Osteocyte (in vitro differentiated cells): ENCODE data around the gene ALX4. TPM values are rescaled to one million over a fixed set of nuclear protein-coding genes. Genes with fewer than 3 reads are reported as not detected.

Source experiments
- DNase-seq: peaks from one replicate; pipeline ENCODE4 v3.0.0; 2021; ENCODE audit warnings: mixed read lengths; ENCODE audit not compliant: unreplicated experiment; ENCODE audit errors: extremely low spot score
- H3K27ac Mint-ChIP-seq: one replicate; pipeline ENCODE4 v1.8.0; 2021; ENCODE audit warnings: mild to moderate bottlenecking, mixed read lengths; ENCODE audit not compliant: unreplicated experiment
- H3K27me3 Mint-ChIP-seq: one replicate; pipeline ENCODE4 v1.8.0; 2021; ENCODE audit warnings: mixed read lengths; ENCODE audit not compliant: unreplicated experiment
- H3K36me3 Mint-ChIP-seq: one replicate; pipeline ENCODE4 v1.8.0; 2021; ENCODE audit warnings: mixed read lengths; ENCODE audit not compliant: unreplicated experiment
- H3K4me1 Mint-ChIP-seq: one replicate; pipeline ENCODE4 v1.8.0; 2021; ENCODE audit warnings: mixed read lengths; ENCODE audit not compliant: unreplicated experiment
- H3K4me3 Mint-ChIP-seq: one replicate; pipeline ENCODE4 v1.8.0; 2021; ENCODE audit warnings: mild to moderate bottlenecking, moderate library complexity, mixed read lengths; ENCODE audit not compliant: unreplicated experiment
- H3K9me3 Mint-ChIP-seq: one replicate; pipeline ENCODE4 v1.8.0; 2021; ENCODE audit warnings: mixed read lengths; ENCODE audit not compliant: unreplicated experiment
- total RNA-seq: library from RNA; stranded (reverse); gene quantifications from 2 replicates; pipeline ENCODE4 v1.2.1, GENCODE V29; 2021
- TF ChIP-seq, protein P1 (sequence below): fragments of 200-600 bp; sonication (generic); IDR thresholded peaks from 2 replicates; pipeline ENCODE4 v1.5.0; 2021; ENCODE audit warnings: antibody characterized with exemption, mild to moderate bottlenecking, moderate library complexity

The ALX4 gene
- total RNA-seq, 1 donor from 2014 or later, result not detected

DNA sequence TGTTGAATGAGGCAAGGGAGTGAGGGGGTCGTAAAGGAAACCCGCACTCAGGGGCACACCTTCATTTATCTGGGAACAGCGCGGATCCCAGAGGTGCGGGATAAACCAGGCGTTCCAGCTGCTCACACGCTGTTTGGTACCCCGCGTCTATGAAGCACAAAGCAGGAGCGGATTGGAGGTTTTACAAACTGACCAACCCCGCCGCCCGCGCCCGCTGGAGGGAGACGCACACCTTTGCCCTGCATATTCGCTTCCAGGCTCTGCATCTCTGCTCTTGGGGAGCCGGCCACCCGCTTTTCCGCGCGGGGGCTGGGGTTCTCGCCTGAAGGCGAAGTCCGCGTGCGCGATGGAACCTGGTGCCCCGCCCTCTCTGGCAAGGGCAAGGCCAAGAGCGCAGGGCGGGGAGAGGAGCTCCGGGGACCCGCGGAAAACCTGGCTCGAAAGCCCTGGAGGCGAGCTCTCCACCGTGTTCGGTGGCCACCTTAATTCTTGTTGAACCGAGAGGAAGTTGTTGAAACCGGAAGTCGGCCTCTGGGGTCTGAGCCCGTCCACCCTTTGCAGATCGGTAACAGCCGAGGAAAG is 6.8 kb upstream of the ALX4 start:
- Mint-ChIP-seq H3K4me1 (peaks cover 26% of the 10 kb centered on the region), H3K4me3 (peak overlapping the region; percentile 61), H3K27me3 (peaks cover 94% of the 10 kb centered on the region), H3K9me3 (no peaks in the 10 kb centered on the region), H3K27ac (no peak overlapping the region), H3K36me3 (no peaks in the 10 kb centered on the region)
- TF ChIP-seq, protein P1, sequence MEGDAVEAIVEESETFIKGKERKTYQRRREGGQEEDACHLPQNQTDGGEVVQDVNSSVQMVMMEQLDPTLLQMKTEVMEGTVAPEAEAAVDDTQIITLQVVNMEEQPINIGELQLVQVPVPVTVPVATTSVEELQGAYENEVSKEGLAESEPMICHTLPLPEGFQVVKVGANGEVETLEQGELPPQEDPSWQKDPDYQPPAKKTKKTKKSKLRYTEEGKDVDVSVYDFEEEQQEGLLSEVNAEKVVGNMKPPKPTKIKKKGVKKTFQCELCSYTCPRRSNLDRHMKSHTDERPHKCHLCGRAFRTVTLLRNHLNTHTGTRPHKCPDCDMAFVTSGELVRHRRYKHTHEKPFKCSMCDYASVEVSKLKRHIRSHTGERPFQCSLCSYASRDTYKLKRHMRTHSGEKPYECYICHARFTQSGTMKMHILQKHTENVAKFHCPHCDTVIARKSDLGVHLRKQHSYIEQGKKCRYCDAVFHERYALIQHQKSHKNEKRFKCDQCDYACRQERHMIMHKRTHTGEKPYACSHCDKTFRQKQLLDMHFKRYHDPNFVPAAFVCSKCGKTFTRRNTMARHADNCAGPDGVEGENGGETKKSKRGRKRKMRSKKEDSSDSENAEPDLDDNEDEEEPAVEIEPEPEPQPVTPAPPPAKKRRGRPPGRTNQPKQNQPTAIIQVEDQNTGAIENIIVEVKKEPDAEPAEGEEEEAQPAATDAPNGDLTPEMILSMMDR, result no peak
- DNase-seq, result no peak

DNA sequence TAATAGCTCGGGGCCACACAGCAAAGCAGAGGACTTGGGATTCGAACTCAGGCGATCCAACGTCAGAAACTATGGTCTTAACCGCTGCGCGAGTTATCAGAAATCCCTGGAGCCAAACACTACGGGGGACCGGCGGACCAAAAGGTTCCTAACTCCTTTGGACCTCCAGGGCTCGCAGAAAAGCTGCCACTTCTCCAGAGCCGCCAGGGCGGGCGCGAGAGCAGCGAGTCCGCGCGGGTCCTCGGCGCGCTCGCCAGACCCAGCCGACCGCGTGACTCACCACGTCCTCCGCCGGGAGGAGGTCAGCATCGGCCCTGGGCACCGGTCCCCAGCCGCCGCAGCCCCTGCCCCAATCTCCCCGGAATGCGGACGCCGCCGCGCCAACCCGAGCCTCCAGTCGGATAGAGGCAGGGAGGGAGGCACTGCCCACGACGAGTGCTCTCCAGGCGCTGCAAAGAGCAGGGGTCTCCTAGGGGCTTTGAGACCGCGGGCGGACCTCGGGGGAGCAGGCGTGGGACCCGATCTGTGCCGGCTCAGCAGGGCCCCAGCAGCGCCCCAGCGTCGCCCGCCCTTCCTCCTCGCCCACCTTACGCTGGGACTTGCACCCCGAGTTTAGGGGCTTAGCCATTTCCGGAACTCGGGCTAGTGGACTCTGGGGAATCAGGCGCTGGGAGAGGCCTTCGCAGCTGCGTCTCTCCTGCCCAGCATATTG is 6.2 kb upstream of the ALX4 start:
- no peaks in the 10 kb centered on the region for H3K9me3 Mint-ChIP-seq

DNA sequence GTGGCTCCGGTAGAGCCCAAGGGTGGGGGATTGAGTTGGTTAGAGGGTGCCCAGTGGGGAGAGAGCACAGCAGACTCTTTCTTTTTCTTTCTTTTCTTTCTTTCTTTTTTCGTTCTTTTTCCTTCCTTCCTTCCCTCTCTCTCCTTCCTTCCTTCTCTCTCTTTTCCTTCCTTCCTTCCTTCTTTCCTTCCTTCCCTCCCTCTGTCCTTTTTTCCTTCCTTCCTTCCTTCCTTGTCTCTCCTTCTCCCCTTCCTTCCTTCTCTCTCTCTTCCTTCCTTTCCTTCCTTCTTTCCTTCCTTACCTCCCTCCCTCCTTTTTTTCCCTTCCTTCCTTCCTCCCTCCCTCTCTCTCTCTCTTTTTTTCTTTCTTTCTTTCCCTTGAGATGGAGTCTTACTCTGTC is 4.8 kb upstream of the ALX4 start:
- no peaks in the 10 kb centered on the region for H3K9me3 Mint-ChIP-seq
- DNase-seq, result no peak
- H3K36me3 Mint-ChIP-seq, result no peaks in the 10 kb centered on the region
- TF ChIP-seq, protein P1, result no peak
- H3K4me1 Mint-ChIP-seq, result peaks cover 33% of the 10 kb centered on the region
- no peak overlapping the region for H3K27ac Mint-ChIP-seq
- H3K4me3 Mint-ChIP-seq, result no peak overlapping the region
- H3K27me3 Mint-ChIP-seq, result peaks cover 92% of the 10 kb centered on the region

More for the DNA sequence above, 6.2 kb upstream of the ALX4 start:
- H3K4me1 Mint-ChIP-seq, result peaks cover 27% of the 10 kb centered on the region
- peaks cover 94% of the 10 kb centered on the region for H3K27me3 Mint-ChIP-seq
- no peak overlapping the region for H3K27ac Mint-ChIP-seq
- TF ChIP-seq, protein P1, result peak; percentile 27
- H3K36me3 Mint-ChIP-seq, result no peaks in the 10 kb centered on the region
- peak overlapping the region; percentile 61 for H3K4me3 Mint-ChIP-seq
- no peak for DNase-seq

DNA sequence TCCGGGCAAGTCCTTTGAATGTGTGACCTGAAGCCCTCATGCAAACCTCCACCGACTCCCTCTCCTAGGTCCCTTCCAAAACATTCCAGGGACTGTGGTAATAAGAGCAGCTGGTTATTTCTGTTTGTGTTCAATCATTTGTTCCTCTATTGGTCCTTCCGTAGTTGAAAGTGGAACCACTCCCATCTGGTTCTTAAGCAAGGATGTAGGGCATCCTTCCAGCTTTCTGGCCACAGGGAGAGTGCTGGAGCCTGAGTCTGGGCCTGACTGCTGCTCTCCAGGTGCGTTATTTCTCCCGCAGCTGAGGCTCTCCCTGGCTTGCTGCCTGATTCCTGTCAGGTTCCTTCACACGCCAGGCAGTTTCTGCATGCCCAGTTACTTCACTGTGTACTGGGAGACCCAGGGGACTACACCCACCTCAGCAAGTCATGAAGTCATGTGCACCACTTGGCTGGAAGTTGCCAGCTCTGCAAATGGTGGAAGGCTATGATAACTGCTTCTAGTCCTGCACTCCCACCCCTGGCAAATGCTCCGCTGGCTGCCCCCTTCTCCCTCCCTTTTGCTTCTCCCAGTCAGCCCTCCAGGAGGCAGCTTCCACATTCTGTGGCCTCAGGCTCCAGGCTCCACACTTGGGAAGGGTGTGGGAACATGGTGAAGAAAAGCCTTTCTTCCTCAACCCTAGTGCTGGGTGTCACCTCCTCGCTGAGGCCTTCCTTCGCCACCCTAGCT is 4.0 kb upstream of the ALX4 start:
- DNase-seq, result no peak
- no peak overlapping the region for H3K4me3 Mint-ChIP-seq
- H3K36me3 Mint-ChIP-seq, result no peaks in the 10 kb centered on the region
- no peak overlapping the region for H3K27ac Mint-ChIP-seq
- TF ChIP-seq, protein P1, result no peak
- no peaks in the 10 kb centered on the region for H3K9me3 Mint-ChIP-seq
- peaks cover 32% of the 10 kb centered on the region for H3K4me1 Mint-ChIP-seq
- H3K27me3 Mint-ChIP-seq, result peaks cover 88% of the 10 kb centered on the region

DNA sequence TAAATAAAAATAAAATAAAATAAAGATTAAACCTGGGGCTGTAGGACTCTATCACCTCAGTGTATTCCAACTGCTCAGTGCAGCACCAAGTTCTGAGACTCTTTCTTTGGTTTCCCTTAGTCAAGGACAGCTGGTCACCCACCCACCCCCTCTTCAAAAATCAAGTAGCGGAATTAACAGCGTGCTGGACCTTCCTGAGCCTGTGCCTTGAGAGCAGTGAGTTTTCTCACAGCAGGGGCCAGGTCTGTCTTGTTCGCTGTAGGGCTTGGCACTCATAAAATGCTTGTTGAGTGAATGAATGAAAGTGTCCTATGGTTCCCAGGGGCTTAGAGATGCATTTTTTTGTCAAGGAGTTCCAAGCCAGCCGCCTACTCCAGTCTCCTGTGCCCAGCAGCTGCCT is 2.9 kb upstream of the ALX4 start:
- Mint-ChIP-seq H3K27me3 (peaks cover 87% of the 10 kb centered on the region), H3K27ac (no peak overlapping the region), H3K36me3 (no peaks in the 10 kb centered on the region), H3K4me3 (no peak overlapping the region), H3K9me3 (no peaks in the 10 kb centered on the region), H3K4me1 (peaks cover 32% of the 10 kb centered on the region)
- TF ChIP-seq, protein P1, result no peak
- no peak for DNase-seq
